Effector memory CD4-positive, alpha-beta T cell (primary cell): ENCODE results near the gene NHSL2.

ENCODE experiments used
- DNase-seq, 3 donors: peaks; one replicate each; pipeline ENCODE4 v3.0.0-alpha.2; 2020
- H3K27ac ChIP-seq: 2 replicates; pipeline ENCODE4 v1.7.0; 2013; ENCODE audit warnings: mild to moderate bottlenecking, low read length, moderate library complexity; ENCODE audit not compliant: insufficient read depth, poor library complexity, severe bottlenecking
- H3K27me3 ChIP-seq: replicated peaks from 2 replicates; pipeline ENCODE4 v1.7.0; 2013; ENCODE audit warnings: mild to moderate bottlenecking, low read length; ENCODE audit not compliant: insufficient read depth, control insufficient read depth, poor library complexity, severe bottlenecking
- H3K36me3 ChIP-seq: 2 replicates; pipeline ENCODE4 v1.7.0; 2013; ENCODE audit warnings: mild to moderate bottlenecking, low read length, moderate library complexity; ENCODE audit not compliant: control insufficient read depth, insufficient read depth
- H3K4me1 ChIP-seq: 2 replicates; pipeline ENCODE4 v1.7.0; 2013; ENCODE audit warnings: low read length, mild to moderate bottlenecking; ENCODE audit not compliant: control insufficient read depth, insufficient read depth, poor library complexity, severe bottlenecking
- H3K4me3 ChIP-seq: 2 replicates; pipeline ENCODE4 v1.7.0; 2013; ENCODE audit warnings: low read length, low read depth, mild to moderate bottlenecking; ENCODE audit not compliant: insufficient read depth, poor library complexity, severe bottlenecking
- H3K9me3 ChIP-seq: 2 replicates; pipeline ENCODE4 v1.7.0; 2013; ENCODE audit warnings: mild to moderate bottlenecking, low read length, moderate library complexity; ENCODE audit not compliant: control insufficient read depth

Gene NHSL2

GRCh38 chrX:72110876-72111708 is 200.4 kb downstream of the NHSL2 start:
- no peak overlapping the region for H3K27ac ChIP-seq
- no peaks in the 10 kb centered on the region for H3K27me3 ChIP-seq
- no peaks in the 10 kb centered on the region for H3K36me3 ChIP-seq
- H3K4me3 ChIP-seq = no peak overlapping the region
- no peak for DNase-seq
- peaks cover 7% of the 10 kb centered on the region for H3K4me1 ChIP-seq
- no peaks in the 10 kb centered on the region for H3K9me3 ChIP-seq

GRCh38 chrX:72113461-72113860 is 202.8 kb downstream of the NHSL2 start:
- Histone ChIP-seq H3K4me3 (no peak overlapping the region), H3K27ac (no peak overlapping the region), H3K27me3 (no peaks in the 10 kb centered on the region), H3K4me1 (peaks cover 7% of the 10 kb centered on the region), H3K36me3 (no peaks in the 10 kb centered on the region), H3K9me3 (no peaks in the 10 kb centered on the region)
- DNase-seq = no peak

GRCh38 chrX:72114306-72114705 is 203.7 kb downstream of the NHSL2 start:
- no peak for DNase-seq
- Histone ChIP-seq H3K4me3 (no peak overlapping the region), H3K4me1 (peaks cover 7% of the 10 kb centered on the region), H3K27me3 (no peaks in the 10 kb centered on the region), H3K9me3 (no peaks in the 10 kb centered on the region), H3K36me3 (no peaks in the 10 kb centered on the region), H3K27ac (peak overlapping the region; percentile 18)

- Histone ChIP-seq H3K27ac (peak overlapping the region; percentile 18), H3K4me3 (no peak overlapping the region), H3K4me1 (peaks cover 7% of the 10 kb centered on the region), H3K27me3 (no peaks in the 10 kb centered on the region), H3K36me3 (no peaks in the 10 kb centered on the region), H3K9me3 (no peaks in the 10 kb centered on the region)
- no peak for DNase-seq
Observed at GRCh38 chrX:72114807-72115206, 204.2 kb downstream of the NHSL2 start.

GRCh38 chrX:72115380-72115779 is 204.7 kb downstream of the NHSL2 start:
- H3K27ac ChIP-seq = no peak overlapping the region
- DNase-seq = no peak

GRCh38 chrX:72117636-72118210 is 207.1 kb downstream of the NHSL2 start:
- no peak for DNase-seq
- H3K4me1 ChIP-seq = peaks cover 13% of the 10 kb centered on the region
- H3K36me3 ChIP-seq = no peaks in the 10 kb centered on the region
- no peak overlapping the region for H3K27ac ChIP-seq
- H3K9me3 ChIP-seq = no peaks in the 10 kb centered on the region
- no peaks in the 10 kb centered on the region for H3K27me3 ChIP-seq
- H3K4me3 ChIP-seq = no peak overlapping the region

More at GRCh38 chrX:72115380-72115779, 204.7 kb downstream of the NHSL2 start:
- peaks cover 7% of the 10 kb centered on the region for H3K4me1 ChIP-seq
- no peak overlapping the region for H3K4me3 ChIP-seq
- H3K9me3 ChIP-seq = no peaks in the 10 kb centered on the region
- H3K36me3 ChIP-seq = no peaks in the 10 kb centered on the region
- H3K27me3 ChIP-seq = no peaks in the 10 kb centered on the region

GRCh38 chrX:72120837-72121236 is 210.2 kb downstream of the NHSL2 start:
- Histone ChIP-seq H3K27me3 (no peaks in the 10 kb centered on the region), H3K4me3 (no peak overlapping the region), H3K4me1 (peaks cover 31% of the 10 kb centered on the region), H3K9me3 (no peaks in the 10 kb centered on the region), H3K36me3 (no peaks in the 10 kb centered on the region), H3K27ac (peak overlapping the region; percentile 60)
- no peak for DNase-seq

- H3K27ac ChIP-seq = peak overlapping the region; percentile 60
- DNase-seq = peak in 1 of 3 donors; percentile 37
- H3K27me3 ChIP-seq = no peaks in the 10 kb centered on the region
- peaks cover 36% of the 10 kb centered on the region for H3K4me1 ChIP-seq
- H3K4me3 ChIP-seq = no peak overlapping the region
- no peaks in the 10 kb centered on the region for H3K9me3 ChIP-seq
- no peaks in the 10 kb centered on the region for H3K36me3 ChIP-seq
Observed at GRCh38 chrX:72121383-72121782, 210.7 kb downstream of the NHSL2 start.

- H3K27ac ChIP-seq = peak overlapping the region; percentile 60
- no peaks in the 10 kb centered on the region for H3K27me3 ChIP-seq
- H3K9me3 ChIP-seq = no peaks in the 10 kb centered on the region
- no peaks in the 10 kb centered on the region for H3K36me3 ChIP-seq
- DNase-seq = no peak
- peaks cover 39% of the 10 kb centered on the region for H3K4me1 ChIP-seq
- peak overlapping the region; percentile 18 for H3K4me3 ChIP-seq
Observed at GRCh38 chrX:72122621-72123337, 212.1 kb downstream of the NHSL2 start.
